GM12872 (cell line): ENCODE measurements around the gene AREG.

Experiments
- CTCF ChIP-seq: IDR thresholded peaks from 3 replicates; pipeline ENCODE4 v1.5.1; 2011; ENCODE audit warnings: low read depth, mild to moderate bottlenecking, low read length, moderate library complexity; ENCODE audit not compliant: insufficient read depth

The AREG gene

GRCh38 chr4:74444891-74445642 lies at the start of gene AREG:
TSS of gene AREG (plus strand) at chr4:74445136. CDS start at chr4:74445346, 210 bp downstream.
- peak; percentile 62; the same call in 2 of the 3 replicates for TF ChIP-seq CTCF

- no peak for TF ChIP-seq CTCF
These were observed 49.3 kb upstream of the AREG start for GRCh38 chr4:74395633-74396032.

- no peak for TF ChIP-seq CTCF
These were observed 47.0 kb upstream of the AREG start for GRCh38 chr4:74397748-74398426.

GRCh38 chr4:74400395-74400794 lies 44.5 kb upstream of the AREG start:
- TF ChIP-seq CTCF = no peak

GRCh38 chr4:74402692-74403456 lies 42.1 kb upstream of the AREG start:
- no peak for TF ChIP-seq CTCF

GRCh38 chr4:74407891-74408290 lies 37.0 kb upstream of the AREG start:
- TF ChIP-seq CTCF = no peak

- TF ChIP-seq CTCF = no peak
These were observed 36.3 kb upstream of the AREG start for GRCh38 chr4:74408639-74409038.
